WTC11 (cell line): Measurements from ENCODE around the gene TOR1A. TPM values are rescaled to one million over a fixed set of nuclear protein-coding genes. Genes with fewer than 3 reads are reported as not detected.

ENCODE experiments used
- ATAC-seq: fragments of 200-7000 bp; cut with Tn5 transposase; 2 replicates; pipeline ENCODE4 v1.10.0; 2021; ENCODE audit warnings: mild to moderate bottlenecking, moderate library complexity
- CTCF ChIA-PET: fragments of 300-600 bp; sonication (Branson Sonifier 250); formaldehyde crosslinking; loops from one replicate; lab custom pipeline; 2021; ENCODE audit warnings: antibody characterized with exemption; lab: Charles Lee
- POLR2A ChIA-PET: fragments of 350-600 bp; sonication (Branson Sonifier 250); formaldehyde crosslinking; loops from one replicate; lab custom pipeline; 2021; ENCODE audit warnings: antibody characterized with exemption; lab: Charles Lee
- DNase-seq: peaks from one replicate; pipeline ENCODE4 v3.0.0; 2021; ENCODE audit warnings: low spot score
- H3K27ac Mint-ChIP-seq: 2 replicates; pipeline ENCODE4 v1.8.0; 2021; ENCODE audit warnings: mixed read lengths
- H3K27me3 Mint-ChIP-seq: 2 replicates; pipeline ENCODE4 v1.8.0; 2021; ENCODE audit warnings: low read depth, mild to moderate bottlenecking, moderate library complexity, mixed read lengths
- H3K36me3 Mint-ChIP-seq: 2 replicates; pipeline ENCODE4 v1.8.0; 2021; ENCODE audit warnings: mixed read lengths
- H3K4me1 Mint-ChIP-seq: 2 replicates; pipeline ENCODE4 v1.8.0; 2022; ENCODE audit warnings: mixed read lengths
- H3K4me3 Mint-ChIP-seq: 2 replicates; pipeline ENCODE4 v1.8.0; 2021; ENCODE audit warnings: mild to moderate bottlenecking, moderate library complexity, mixed read lengths
- H3K9me3 Mint-ChIP-seq: 2 replicates; pipeline ENCODE4 v1.8.0; 2021; ENCODE audit warnings: mixed read lengths
- ATF3 ChIP-seq: sonication (generic); formaldehyde crosslinking; conservative IDR thresholded peaks from 2 replicates; pipeline ENCODE4 v1.8.1; 2022; ENCODE audit warnings: mild to moderate bottlenecking, missing genetic modification reagents
- CREM ChIP-seq: sonication (generic); formaldehyde crosslinking; IDR thresholded peaks from 2 replicates; pipeline ENCODE4 v1.8.1; 2022; ENCODE audit warnings: mild to moderate bottlenecking, missing genetic modification reagents, moderate library complexity
- ELF4 ChIP-seq: sonication (generic); formaldehyde crosslinking; IDR thresholded peaks from 2 replicates; pipeline ENCODE4 v1.8.1; 2022; ENCODE audit warnings: low read depth, mild to moderate bottlenecking, moderate library complexity, missing genetic modification reagents
- FOXP1 ChIP-seq: sonication (generic); formaldehyde crosslinking; IDR thresholded peaks from 2 replicates; pipeline ENCODE4 v1.8.0; 2022; ENCODE audit warnings: missing genetic modification reagents, mild to moderate bottlenecking, moderate library complexity, borderline replicate concordance
- GABPB1 ChIP-seq: sonication (generic); formaldehyde crosslinking; IDR thresholded peaks from 2 replicates; pipeline ENCODE4 v1.8.1; 2023; ENCODE audit warnings: mild to moderate bottlenecking, missing genetic modification reagents
- JUN ChIP-seq: sonication (generic); formaldehyde crosslinking; IDR thresholded peaks from 2 replicates; pipeline ENCODE4 v1.8.0; 2023; ENCODE audit warnings: mild to moderate bottlenecking, missing genetic modification reagents
- MLX ChIP-seq: sonication (generic); formaldehyde crosslinking; IDR thresholded peaks from 2 replicates; pipeline ENCODE4 v1.8.1; 2023; ENCODE audit warnings: mild to moderate bottlenecking, missing genetic modification reagents, moderate library complexity
- RELA ChIP-seq: sonication (generic); formaldehyde crosslinking; IDR thresholded peaks from 2 replicates; pipeline ENCODE4 v1.8.1; 2022; ENCODE audit warnings: missing genetic modification reagents, mild to moderate bottlenecking, borderline replicate concordance
- SMAD3 ChIP-seq: sonication (generic); formaldehyde crosslinking; IDR thresholded peaks from 2 replicates; pipeline ENCODE4 v1.8.0; 2022; ENCODE audit warnings: missing genetic modification reagents, mild to moderate bottlenecking, borderline replicate concordance
- ZNF138 ChIP-seq: sonication (generic); formaldehyde crosslinking; conservative IDR thresholded peaks from 2 replicates; pipeline ENCODE4 v1.8.1; 2022; ENCODE audit warnings: mild to moderate bottlenecking, moderate library complexity, missing genetic modification reagents
- ZNF396 ChIP-seq: fragments of 250-450 bp; sonication (Bioruptor Pico); IDR thresholded peaks from 2 replicates; pipeline ENCODE4 v1.8.0; 2021; ENCODE audit warnings: mild to moderate bottlenecking, moderate library complexity, borderline replicate concordance
- ZNF423 ChIP-seq: fragments of 250-450 bp; sonication (Bioruptor Pico); IDR thresholded peaks from 2 replicates; pipeline ENCODE4 v2.1.2; 2022; ENCODE audit warnings: mild to moderate bottlenecking, moderate library complexity
- total RNA-seq: library from RNA; stranded (reverse); gene quantifications from 3 replicates; pipeline ENCODE4 v1.2.3, GENCODE V29; 2021
- TF ChIP-seq, protein P1 (sequence below): fragments of 250-450 bp; sonication (Bioruptor Pico); IDR thresholded peaks from 2 replicates; pipeline ENCODE4 v1.9.0; 2021; ENCODE audit warnings: mild to moderate bottlenecking
- TF ChIP-seq, protein P2 (sequence below): fragments of 250-450 bp; sonication (Bioruptor Pico); conservative IDR thresholded peaks from 2 replicates; pipeline ENCODE4 v1.9.0; 2021; ENCODE audit warnings: mild to moderate bottlenecking
- TF ChIP-seq, protein P3 (sequence below): sonication (generic); formaldehyde crosslinking; IDR thresholded peaks from 2 replicates; pipeline ENCODE4 v1.8.1; 2023; ENCODE audit warnings: mild to moderate bottlenecking, missing genetic modification reagents, borderline replicate concordance
- TF ChIP-seq, protein P4 (sequence below): sonication (generic); formaldehyde crosslinking; IDR thresholded peaks from 2 replicates; pipeline ENCODE4 v1.8.1; 2023; ENCODE audit warnings: mild to moderate bottlenecking, moderate library complexity, missing genetic modification reagents
- TF ChIP-seq, protein P5 (sequence below): sonication (generic); formaldehyde crosslinking; IDR thresholded peaks from 2 replicates; pipeline ENCODE4 v1.8.1; 2022; ENCODE audit warnings: mild to moderate bottlenecking, missing genetic modification reagents, moderate library complexity, borderline replicate concordance

Gene TOR1A
- total RNA-seq, 1 experiment from 2014 or later: 32.7 TPM

DNA sequence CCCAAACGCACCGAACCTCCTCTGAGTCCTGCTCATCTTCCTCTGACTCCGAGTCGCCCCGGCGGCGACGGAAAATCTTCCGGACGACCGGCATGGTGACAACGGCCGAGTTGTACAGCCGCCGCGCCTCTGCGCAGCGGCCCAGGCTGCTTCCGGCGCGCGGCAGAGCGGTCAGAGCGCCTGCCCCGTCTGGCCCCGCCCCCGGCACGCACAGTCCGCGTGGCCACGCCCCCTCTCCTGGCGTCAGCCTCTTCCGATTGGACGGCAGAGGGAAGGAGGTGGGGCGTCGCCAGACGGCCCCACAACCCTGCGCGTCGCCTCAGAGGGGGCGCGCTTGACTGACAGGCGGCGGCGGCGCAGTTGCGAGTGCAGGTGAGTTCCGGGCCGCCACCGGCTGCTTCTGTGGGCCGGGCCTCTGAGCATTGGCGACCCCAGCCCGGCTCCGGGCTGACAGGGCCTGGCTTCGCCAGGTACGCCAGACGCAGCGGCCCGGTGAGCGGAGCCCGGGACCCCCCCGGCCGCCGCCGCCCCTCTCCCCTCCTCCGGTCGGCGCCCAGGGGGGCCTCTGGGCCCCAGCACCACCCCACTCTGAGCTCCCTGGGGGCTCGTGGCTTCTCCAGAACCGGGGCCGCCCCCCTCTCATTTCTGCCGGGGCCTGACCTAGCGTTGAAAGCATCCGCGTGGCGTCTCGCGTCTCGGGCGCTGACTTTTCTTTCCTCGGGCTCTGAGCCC, 11.4 kb upstream of the TOR1A start, which contains the start of the genes C9orf78 and USP20 (continued):
- TF ChIP-seq CREM (CRISPR knock-in tag): peak; percentile 93
- TF ChIP-seq, protein P1, sequence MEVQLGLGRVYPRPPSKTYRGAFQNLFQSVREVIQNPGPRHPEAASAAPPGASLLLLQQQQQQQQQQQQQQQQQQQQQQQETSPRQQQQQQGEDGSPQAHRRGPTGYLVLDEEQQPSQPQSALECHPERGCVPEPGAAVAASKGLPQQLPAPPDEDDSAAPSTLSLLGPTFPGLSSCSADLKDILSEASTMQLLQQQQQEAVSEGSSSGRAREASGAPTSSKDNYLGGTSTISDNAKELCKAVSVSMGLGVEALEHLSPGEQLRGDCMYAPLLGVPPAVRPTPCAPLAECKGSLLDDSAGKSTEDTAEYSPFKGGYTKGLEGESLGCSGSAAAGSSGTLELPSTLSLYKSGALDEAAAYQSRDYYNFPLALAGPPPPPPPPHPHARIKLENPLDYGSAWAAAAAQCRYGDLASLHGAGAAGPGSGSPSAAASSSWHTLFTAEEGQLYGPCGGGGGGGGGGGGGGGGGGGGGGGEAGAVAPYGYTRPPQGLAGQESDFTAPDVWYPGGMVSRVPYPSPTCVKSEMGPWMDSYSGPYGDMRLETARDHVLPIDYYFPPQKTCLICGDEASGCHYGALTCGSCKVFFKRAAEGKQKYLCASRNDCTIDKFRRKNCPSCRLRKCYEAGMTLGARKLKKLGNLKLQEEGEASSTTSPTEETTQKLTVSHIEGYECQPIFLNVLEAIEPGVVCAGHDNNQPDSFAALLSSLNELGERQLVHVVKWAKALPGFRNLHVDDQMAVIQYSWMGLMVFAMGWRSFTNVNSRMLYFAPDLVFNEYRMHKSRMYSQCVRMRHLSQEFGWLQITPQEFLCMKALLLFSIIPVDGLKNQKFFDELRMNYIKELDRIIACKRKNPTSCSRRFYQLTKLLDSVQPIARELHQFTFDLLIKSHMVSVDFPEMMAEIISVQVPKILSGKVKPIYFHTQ (CRISPR knock-in tag): no peak

- peak; percentile 2; the same call in 1 of the 2 replicates for ATAC-seq
- no peaks in the 10 kb centered on the region for H3K27me3 Mint-ChIP-seq
- no peak for DNase-seq
- CTCF ChIA-PET: interaction anchor here (0.6 kb wide), 1 partner anchor 107 kb away, joined by 4 read pairs; no protein-coding TSS in a partner anchor
- H3K4me1 Mint-ChIP-seq: peaks cover 51% of the 10 kb centered on the region
- H3K27ac Mint-ChIP-seq: peak overlapping the region; percentile 98
- no peaks in the 10 kb centered on the region for H3K9me3 Mint-ChIP-seq
- H3K4me3 Mint-ChIP-seq: peak overlapping the region; percentile 99
- peaks cover 24% of the 10 kb centered on the region for H3K36me3 Mint-ChIP-seq
- POLR2A ChIA-PET: interaction anchor here (0.6 to 1.5 kb wide), 2 partner anchors 11 to 219 kb away, joined by 3 to 4 read pairs; partner anchors contain the start of genes GPR107 and TOR1A
- TF ChIP-seq ZNF396 (no peak), MLX (CRISPR knock-in tag) (0 out of 2 replicates have a peak, but pooled peaks have one; percentile 19)
These were observed 10.7 kb upstream of the TOR1A start for GRCh38 chr9:129834489-129835127.

DNA sequence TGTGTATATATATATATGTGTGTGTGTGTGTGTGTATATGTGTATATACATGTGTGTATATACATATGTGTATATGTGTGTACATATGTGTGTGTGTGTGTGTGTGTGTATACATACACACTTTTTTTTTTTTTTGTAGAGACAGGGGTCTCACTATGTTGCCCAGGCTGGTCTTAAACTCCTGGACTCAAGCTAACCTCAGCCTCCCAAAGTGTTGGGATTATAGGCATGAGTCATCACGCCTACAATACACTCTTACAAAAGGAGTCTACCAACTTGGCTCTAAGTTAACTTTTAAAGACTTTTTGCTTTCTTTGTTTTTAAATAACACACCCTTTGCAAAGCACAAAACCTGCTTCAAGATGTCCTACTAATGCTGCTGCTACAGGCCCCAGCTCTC, 9.0 kb upstream of the TOR1A start:
- Mint-ChIP-seq H3K4me3 (peak overlapping the region; percentile 43), H3K9me3 (no peaks in the 10 kb centered on the region), H3K27me3 (no peaks in the 10 kb centered on the region), H3K27ac (no peak overlapping the region), H3K36me3 (peaks cover 37% of the 10 kb centered on the region), H3K4me1 (peaks cover 35% of the 10 kb centered on the region)
- POLR2A ChIA-PET: no interaction called here
- CTCF ChIA-PET: no interaction called here
- DNase-seq: no peak
- no peak for ATAC-seq
- TF ChIP-seq, protein P2, sequence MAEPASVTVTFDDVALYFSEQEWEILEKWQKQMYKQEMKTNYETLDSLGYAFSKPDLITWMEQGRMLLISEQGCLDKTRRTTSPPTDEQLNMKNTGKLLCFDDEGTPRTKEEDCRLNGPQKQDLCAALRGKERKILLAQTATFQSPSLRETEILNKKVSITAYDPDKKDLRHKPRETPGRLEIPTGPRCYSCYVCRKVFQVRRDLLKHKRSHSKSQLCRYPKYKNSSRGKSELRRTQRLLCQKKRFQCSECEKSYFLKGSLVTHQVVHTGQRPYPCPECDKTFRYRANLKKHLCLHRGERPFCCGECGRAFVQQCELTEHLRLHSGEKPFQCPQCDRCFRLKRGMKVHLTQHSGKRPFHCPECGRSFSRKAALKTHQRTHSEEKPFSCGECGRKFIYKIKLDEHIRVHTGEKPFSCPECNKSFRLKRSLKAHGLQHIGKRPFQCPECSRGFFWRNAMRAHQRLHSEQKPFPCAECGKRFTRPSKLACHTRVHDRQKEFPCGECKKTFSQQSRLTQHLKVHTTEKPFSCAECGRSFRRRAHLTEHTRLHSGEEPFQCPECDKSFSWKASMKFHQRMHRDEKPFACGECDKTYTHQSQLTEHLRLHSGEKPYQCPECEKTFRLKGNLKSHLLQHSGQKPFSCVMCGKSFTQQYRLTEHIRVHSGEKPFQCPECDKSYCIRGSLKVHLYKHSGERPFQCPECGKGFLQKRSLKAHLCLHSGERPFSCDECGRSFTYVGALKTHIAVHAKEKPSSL: no peak
- TF ChIP-seq ZNF396 (no peak), SMAD3 (no peak), ATF3 (CRISPR knock-in tag) (no peak), JUN (CRISPR knock-in tag) (no peak), ELF4 (no peak), GABPB1 (CRISPR knock-in tag) (no peak), ZNF423 (CRISPR knock-in tag) (no peak), FOXP1 (no peak), RELA (CRISPR knock-in tag) (no peak), ZNF138 (no peak)
- TF ChIP-seq, protein P3, sequence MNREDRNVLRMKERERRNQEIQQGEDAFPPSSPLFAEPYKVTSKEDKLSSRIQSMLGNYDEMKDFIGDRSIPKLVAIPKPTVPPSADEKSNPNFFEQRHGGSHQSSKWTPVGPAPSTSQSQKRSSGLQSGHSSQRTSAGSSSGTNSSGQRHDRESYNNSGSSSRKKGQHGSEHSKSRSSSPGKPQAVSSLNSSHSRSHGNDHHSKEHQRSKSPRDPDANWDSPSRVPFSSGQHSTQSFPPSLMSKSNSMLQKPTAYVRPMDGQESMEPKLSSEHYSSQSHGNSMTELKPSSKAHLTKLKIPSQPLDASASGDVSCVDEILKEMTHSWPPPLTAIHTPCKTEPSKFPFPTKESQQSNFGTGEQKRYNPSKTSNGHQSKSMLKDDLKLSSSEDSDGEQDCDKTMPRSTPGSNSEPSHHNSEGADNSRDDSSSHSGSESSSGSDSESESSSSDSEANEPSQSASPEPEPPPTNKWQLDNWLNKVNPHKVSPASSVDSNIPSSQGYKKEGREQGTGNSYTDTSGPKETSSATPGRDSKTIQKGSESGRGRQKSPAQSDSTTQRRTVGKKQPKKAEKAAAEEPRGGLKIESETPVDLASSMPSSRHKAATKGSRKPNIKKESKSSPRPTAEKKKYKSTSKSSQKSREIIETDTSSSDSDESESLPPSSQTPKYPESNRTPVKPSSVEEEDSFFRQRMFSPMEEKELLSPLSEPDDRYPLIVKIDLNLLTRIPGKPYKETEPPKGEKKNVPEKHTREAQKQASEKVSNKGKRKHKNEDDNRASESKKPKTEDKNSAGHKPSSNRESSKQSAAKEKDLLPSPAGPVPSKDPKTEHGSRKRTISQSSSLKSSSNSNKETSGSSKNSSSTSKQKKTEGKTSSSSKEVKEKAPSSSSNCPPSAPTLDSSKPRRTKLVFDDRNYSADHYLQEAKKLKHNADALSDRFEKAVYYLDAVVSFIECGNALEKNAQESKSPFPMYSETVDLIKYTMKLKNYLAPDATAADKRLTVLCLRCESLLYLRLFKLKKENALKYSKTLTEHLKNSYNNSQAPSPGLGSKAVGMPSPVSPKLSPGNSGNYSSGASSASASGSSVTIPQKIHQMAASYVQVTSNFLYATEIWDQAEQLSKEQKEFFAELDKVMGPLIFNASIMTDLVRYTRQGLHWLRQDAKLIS (CRISPR knock-in tag): no peak
- TF ChIP-seq, protein P4, sequence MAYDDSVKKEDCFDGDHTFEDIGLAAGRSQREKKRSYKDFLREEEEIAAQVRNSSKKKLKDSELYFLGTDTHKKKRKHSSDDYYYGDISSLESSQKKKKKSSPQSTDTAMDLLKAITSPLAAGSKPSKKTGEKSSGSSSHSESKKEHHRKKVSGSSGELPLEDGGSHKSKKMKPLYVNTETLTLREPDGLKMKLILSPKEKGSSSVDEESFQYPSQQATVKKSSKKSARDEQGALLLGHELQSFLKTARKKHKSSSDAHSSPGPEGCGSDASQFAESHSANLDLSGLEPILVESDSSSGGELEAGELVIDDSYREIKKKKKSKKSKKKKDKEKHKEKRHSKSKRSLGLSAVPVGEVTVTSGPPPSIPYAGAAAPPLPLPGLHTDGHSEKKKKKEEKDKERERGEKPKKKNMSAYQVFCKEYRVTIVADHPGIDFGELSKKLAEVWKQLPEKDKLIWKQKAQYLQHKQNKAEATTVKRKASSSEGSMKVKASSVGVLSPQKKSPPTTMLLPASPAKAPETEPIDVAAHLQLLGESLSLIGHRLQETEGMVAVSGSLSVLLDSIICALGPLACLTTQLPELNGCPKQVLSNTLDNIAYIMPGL (CRISPR knock-in tag): no peak
- TF ChIP-seq, protein P5, sequence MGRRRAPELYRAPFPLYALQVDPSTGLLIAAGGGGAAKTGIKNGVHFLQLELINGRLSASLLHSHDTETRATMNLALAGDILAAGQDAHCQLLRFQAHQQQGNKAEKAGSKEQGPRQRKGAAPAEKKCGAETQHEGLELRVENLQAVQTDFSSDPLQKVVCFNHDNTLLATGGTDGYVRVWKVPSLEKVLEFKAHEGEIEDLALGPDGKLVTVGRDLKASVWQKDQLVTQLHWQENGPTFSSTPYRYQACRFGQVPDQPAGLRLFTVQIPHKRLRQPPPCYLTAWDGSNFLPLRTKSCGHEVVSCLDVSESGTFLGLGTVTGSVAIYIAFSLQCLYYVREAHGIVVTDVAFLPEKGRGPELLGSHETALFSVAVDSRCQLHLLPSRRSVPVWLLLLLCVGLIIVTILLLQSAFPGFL: no peak
